ENCODE measurements around the gene CEBPA.

DNA sequence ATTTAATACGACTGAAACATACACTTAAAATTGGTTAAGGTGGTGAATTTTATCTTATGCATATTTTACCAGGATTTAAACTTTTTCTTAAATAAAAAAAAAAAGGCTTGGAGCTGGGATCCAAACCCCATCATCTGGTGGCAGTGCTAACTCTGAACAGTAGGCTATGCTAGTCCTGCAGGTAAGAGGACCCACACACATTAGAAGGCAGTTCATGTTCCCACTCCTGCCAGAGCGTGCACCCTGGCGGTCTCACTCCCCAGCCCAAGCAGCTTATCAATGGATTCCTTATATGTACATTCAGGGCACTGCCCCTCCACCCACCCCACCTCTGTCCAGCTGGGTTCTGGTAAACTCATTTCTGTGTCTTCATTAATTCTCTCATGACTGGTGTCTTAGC lies 31.3 kb upstream of the CEBPA start:
- TF ChIP-seq POLR2A (IDR thresholded peaks at IDR 0.05; ENCODE audit: low read depth) (no peak), EP300 (IDR thresholded peaks at IDR 0.05) (no peak), POLR2AphosphoS5 (IDR thresholded peaks at IDR 0.05) (no peak)
- TF ChIP-seq, protein P1, sequence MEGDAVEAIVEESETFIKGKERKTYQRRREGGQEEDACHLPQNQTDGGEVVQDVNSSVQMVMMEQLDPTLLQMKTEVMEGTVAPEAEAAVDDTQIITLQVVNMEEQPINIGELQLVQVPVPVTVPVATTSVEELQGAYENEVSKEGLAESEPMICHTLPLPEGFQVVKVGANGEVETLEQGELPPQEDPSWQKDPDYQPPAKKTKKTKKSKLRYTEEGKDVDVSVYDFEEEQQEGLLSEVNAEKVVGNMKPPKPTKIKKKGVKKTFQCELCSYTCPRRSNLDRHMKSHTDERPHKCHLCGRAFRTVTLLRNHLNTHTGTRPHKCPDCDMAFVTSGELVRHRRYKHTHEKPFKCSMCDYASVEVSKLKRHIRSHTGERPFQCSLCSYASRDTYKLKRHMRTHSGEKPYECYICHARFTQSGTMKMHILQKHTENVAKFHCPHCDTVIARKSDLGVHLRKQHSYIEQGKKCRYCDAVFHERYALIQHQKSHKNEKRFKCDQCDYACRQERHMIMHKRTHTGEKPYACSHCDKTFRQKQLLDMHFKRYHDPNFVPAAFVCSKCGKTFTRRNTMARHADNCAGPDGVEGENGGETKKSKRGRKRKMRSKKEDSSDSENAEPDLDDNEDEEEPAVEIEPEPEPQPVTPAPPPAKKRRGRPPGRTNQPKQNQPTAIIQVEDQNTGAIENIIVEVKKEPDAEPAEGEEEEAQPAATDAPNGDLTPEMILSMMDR (IDR thresholded peaks at IDR 0.05): no peak

Measured in esophagus muscularis mucosa (tissue), 4 donors.